NCI-H748 treated with DMSO at 0.1 percent for 48 hours (cell line): ENCODE data around the gene RBM4B.
"Not testable (repeated sequence)": the region's sequence is repeated elsewhere in the genome, so short reads cannot be mapped to it uniquely, and the experiment has no call there.

ENCODE experiments used
- DNase-seq: peaks from one replicate; lab custom pipeline; 2025; lab: John Stamatoyannopoulos, UW

Gene RBM4B

DNA sequence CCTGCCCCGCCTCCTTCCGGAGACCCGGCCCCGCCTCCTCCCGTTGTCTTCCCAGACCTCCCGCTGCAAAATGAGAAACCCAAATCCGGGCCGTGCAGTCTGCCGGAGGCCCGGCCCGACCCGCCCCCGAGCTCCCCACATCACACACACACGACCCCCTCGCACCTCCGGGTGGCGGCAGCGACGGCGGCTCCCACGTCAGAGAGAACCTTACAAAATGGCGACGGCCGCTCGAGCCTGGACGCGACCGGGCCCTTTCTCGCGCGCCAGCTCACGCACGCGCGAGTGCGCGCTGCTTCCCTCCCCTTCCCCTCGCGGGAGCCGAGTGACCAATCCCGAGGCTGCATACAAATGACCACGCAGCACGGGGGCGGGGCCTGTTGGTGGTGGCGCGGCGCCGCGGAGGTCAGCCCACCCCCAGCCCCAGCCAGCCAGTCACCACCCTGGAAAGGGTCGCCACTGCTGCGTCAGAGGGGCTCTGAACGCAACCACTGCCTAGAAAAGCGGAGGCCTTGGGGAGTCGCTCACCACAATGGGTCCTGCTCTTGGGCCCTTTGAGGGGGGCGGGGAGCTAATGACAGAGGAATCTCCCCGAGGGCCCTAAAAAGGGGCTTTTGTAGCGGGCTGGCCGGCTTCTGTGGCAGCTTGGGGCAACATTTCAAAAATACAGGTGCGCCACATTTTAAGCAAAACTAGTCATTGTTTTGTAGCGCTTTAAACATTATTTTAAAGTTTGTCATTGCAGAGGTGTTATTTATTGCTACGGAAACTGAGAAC, at the start of gene RBM4B:
Gene RBM4B, minus strand, starts transcription at position 289 of the 777 bp plus-strand sequence. CDS start 808 bp downstream, outside the sequence.
- peak; percentile 91 for DNase-seq

GRCh38 chr11:66725647-66726046, 48.0 kb upstream of the RBM4B start:
- no peak for DNase-seq

DNA sequence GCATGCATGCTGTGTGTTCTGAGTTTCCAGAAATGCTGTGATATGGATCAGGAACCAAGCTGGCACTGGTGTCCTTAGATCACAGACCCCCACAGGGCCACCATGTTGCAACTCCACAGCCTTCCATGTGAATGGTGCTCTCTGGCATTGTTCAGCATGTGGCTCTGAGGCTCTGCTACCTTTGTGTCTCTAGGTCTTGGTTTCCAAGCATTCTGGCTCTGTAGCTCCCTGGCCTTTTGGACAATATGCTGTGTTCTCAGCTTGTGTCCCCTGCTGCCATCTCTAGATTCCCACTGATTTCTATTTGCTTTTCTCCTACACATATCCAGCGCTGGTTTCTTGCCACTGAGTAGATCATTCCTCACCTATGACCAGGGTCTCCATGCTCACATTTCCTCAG, 47.4 kb upstream of the RBM4B start:
- DNase-seq = no peak

DNA sequence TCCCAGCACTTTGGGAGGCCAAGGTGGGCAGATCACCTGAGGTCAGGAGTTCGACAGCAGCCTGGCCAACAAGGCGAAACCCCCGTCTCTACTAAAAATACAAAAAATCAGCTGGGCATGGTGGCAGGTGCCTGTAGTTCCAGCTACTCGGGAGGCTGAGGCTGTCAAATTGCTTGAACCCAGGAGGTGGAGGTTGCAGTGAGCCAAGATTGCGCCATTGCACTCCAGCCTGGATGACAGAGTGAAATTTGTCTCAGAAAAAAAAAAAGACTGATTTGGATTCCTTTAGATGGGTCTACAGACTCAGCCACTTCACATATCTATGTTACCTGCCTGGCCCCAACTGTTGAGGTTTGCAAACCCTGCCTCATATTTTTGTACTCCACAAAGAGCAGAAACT, 46.5 kb upstream of the RBM4B start:
- not testable (repeated sequence) for DNase-seq

- no peak for DNase-seq
Measured at GRCh38 chr11:66723693-66724092, 46.0 kb upstream of the RBM4B start.

- no peak for DNase-seq
Measured at GRCh38 chr11:66722745-66723651, 45.3 kb upstream of the RBM4B start.

- DNase-seq = no peak
Measured at GRCh38 chr11:66721939-66722338, 44.3 kb upstream of the RBM4B start.

DNA sequence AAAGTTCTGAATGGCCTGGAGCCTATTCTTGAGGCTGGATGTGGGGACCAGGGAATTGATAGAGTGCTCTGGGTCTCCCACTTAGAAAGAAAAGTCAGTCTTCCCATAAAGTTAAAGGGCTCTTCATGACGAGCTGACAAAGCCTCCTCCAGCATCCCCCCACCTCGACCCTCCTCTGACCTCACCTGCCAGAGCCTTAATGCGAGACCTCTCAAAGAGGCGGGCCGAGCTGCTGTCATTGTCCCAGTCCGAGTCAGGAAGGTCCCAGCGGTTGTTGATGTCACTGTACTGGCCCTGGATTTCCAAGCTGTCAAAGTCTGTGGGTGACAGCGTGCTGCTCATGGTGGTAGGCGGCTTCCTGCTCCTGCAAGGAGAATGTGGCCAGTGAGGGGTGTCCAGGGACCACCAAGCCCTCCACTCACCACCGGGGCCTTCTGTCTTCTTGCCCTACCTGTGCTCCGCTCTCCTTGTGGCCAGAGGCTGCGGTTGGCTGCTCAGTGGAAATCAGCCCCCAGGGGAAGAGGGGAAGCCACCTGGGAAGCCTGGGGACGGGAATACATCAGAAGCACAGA, 43.3 kb upstream of the RBM4B start:
- DNase-seq = no peak

GRCh38 chr11:66720223-66720898, 42.7 kb upstream of the RBM4B start:
- DNase-seq = peak; percentile 85

- no peak for DNase-seq
Measured at GRCh38 chr11:66719111-66719872, 41.6 kb upstream of the RBM4B start.

- DNase-seq = no peak
Measured at GRCh38 chr11:66718320-66718971, 40.8 kb upstream of the RBM4B start.

GRCh38 chr11:66717925-66718319, 40.2 kb upstream of the RBM4B start:
- no peak for DNase-seq

DNA sequence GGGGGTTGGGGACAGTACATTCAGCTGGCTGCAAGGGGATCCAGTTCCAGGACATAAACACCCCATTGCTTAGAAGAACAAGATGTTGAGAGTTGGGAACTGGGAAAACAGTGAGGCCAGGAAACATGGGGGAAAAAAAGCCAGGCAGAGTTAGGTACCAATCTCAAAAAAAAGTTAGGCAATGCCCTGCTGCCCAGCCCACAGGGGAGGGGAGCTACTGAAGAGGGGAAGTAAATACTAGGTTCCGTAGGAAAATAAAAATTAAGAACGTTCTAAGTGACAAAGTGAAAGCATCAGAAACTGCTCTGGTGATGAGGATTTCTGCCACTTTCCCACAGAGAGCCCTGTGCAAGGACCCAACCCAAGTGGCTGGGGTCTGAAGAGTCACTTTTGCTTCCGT, 39.3 kb upstream of the RBM4B start:
- no peak for DNase-seq

GRCh38 chr11:66715346-66716085, 37.8 kb upstream of the RBM4B start:
- DNase-seq = no peak

DNA sequence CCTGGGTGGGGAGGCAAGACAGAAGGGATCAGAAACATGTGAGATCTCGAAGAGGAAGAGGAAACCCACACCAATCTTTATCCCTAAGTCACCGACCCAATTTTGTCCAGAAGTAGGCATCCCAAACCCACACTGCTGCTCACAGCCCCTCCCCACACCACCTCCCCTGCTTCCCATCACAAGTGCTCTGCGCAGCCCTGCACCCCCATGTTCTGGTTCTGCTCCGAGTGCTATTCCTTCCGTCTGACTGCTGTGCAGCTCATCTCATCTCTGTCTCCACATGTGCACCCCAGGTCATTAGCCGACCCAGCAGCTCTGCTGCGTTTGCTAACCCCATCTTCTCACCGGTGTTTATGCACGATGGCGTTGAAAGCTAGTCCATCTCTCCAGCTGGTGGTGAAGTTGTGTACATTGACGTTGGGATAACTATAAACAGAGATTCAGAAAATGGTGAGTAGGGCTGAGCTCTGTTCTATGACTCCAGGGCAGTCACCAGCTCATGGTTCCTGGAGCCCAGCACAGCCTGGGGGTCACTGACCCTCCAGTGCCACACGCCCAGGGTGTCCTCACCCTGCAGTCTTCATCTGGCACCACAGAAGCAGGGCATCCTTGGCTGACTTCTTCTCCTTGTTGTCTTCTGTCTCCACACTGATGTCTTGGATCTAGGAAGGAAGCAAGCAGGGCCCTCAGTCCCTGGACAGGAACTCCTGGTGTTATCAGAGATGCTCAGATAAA, 36.2 kb upstream of the RBM4B start:
- no peak for DNase-seq

DNA sequence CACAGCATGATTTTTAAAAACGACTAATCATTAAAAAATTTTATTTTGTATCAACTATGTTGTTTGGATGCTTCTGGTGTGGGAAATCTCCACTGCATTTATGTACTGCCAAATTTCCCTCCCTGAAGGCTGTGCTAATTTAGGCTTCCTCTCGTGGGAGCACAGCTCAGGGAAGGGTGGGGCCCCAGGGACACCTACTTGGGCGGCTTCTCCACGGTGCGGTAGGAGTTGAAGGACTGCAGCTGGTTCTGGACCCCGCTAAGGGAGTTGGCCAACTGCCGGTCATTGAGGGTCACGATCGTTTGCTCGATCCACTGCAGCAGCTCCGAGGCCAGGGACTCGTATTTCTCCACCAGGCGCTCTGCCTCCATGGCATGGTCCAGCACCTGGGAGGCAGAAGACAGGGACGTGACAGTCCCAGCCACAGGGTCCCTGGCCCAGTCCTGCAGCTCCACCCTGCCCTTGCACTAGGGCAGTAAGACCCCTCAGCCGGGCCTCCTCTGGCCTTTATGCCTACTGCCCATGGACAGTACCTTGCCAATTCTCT, 32.8 kb upstream of the RBM4B start:
- DNase-seq = no peak

DNA sequence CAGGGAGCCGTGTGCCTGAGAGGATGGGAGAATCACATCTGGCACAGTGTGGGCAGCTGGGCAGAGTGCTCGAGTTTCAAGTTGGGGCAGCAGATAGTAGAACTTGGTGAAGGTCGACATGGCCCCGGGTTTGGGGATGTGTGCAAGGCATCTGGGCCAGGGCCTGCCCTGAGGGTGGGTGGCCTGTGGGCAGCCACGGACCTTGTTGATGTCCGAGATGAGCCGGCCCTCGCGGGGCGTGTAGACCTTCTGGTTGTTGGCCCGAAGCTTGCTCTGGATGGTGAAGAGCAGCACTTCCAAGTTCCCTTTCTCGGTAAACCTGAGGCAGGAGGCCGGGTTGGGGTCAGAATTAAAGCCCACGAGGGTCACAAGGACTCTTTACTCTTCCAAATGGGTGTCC, 31.0 kb upstream of the RBM4B start:
- no peak for DNase-seq

DNA sequence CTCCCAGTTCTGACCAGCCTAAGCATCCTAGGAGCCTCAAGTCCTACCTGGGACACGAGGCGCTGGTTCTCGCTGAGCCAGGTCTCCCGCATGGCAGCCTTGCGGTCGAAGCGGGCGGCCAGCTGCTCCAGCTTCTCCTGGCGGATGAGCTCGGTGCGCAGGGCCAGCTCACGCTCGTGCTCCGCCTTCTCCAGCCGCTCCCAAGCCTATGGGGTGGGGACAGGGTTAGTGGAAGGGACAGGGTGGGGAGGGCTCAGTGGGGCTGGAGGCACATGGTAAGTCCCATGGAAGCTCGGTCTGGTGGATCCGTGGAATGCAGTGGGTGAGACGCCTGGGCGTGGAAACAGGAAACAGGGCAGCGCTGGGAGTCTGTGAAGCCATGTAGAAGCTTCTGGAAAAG, 30.4 kb upstream of the RBM4B start:
- DNase-seq = no peak

DNA sequence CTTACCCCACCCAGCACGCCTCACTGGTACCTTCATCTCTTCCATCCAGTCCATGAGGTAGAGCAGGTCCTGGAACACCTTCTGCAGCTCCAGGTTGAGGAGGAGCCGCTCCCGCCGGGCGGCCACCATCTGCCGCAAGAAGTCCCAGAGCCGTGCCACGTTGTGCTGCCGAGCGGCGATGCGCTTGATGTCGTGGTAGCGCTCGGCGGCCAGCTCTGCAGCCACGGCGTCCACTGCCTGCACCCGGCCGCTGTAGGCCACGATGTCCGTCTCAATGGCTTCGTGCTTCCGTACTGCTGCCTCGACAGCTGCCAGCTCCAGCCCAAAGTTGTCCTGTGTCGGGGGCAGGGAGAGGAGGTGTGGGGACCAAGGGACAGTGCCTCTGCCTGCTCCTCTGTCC, 29.8 kb upstream of the RBM4B start:
- DNase-seq = no peak
